Measurements from ENCODE around the gene FMNL3.

- TF ChIP-seq CTCF (conservative IDR thresholded peaks at IDR 0.05): no peak
- no peak for TF ChIP-seq EZH2 (IDR thresholded peaks at IDR 0.05; ENCODE audit: low read depth)
Measured at GRCh38 chr12:49643135-49643534, 64.1 kb downstream of the FMNL3 start.
